Stomach (tissue), 9 donors: Measurements from ENCODE around the gene JAG2. TPM values are rescaled to one million over a fixed set of nuclear protein-coding genes. Genes with fewer than 3 reads are reported as not detected.

Experiments
- DNase-seq, 2 donors: peaks; one replicate each; pipeline versions ENCODE4 v3.0.0 to v3.0.0-alpha.2; 2013 to 2019
- H3K27ac ChIP-seq, 5 donors: fragments of 200-600 bp in 4 of 5; sonication (generic) in 4 of 5; one replicate each; pipeline ENCODE4 v1.5.1; 2013 to 2019; ENCODE audit warnings: mild to moderate bottlenecking in 1 of 5, moderate library complexity in 1 of 5
- H3K27me3 ChIP-seq, 3 donors: fragments of 200-600 bp; sonication (generic); one replicate each; pipeline ENCODE4 v1.5.1; 2017 to 2019; ENCODE audit warnings: mixed run types in 1 of 3
- H3K36me3 ChIP-seq, 4 donors: fragments of 200-600 bp; sonication (generic); 1 replicate in 3 of 4; 2 replicates in 1 of 4; pipeline ENCODE4 v1.5.1; 2016 to 2019
- H3K4me1 ChIP-seq, 4 donors: fragments of 200-600 bp; sonication (generic); one replicate each; pipeline ENCODE4 v1.5.1; 2016 to 2019
- H3K4me3 ChIP-seq, 4 donors: fragments of 200-600 bp; sonication (generic) in 3 of 4; one replicate each; pipeline ENCODE4 v1.5.1; 2016 to 2019; ENCODE audit warnings: mild to moderate bottlenecking in 1 of 4
- H3K9me3 ChIP-seq, 4 donors: fragments of 200-600 bp; sonication (generic); one replicate each; pipeline ENCODE4 v1.5.1; 2016 to 2019
- CTCF ChIP-seq, 7 experiments: fragments of 450-650 bp in 4 of 7; fragments of 200-600 bp in 3 of 7; sonication (generic) in 3 of 7; IDR thresholded peaks; one replicate each; pipeline ENCODE4 v1.5.1; 2016 to 2019; ENCODE audit warnings: antibody characterized with exemption in 7 of 7, control low read depth in 2 of 7, mild to moderate bottlenecking in 1 of 7
- EP300 ChIP-seq: sonication (generic); formaldehyde crosslinking; IDR thresholded peaks from one replicate; pipeline ENCODE4 v1.6.1; 2017; ENCODE audit warnings: antibody characterized with exemption
- POLR2A ChIP-seq, 4 donors: fragments of 450-650 bp; IDR thresholded peaks; one replicate each; pipeline ENCODE4 v1.6.1; 2016; ENCODE audit warnings: antibody characterized with exemption in 4 of 4, control low read depth in 2 of 4, mild to moderate bottlenecking in 1 of 4, moderate library complexity in 1 of 4
- POLR2AphosphoS5 ChIP-seq, 3 donors: sonication (generic); formaldehyde crosslinking; IDR thresholded peaks; one replicate each; pipeline ENCODE4 v1.6.1; 2016; ENCODE audit warnings: antibody characterized with exemption in 3 of 3
- WGBS, 5 donors: extraction: QIAGEN DNeasy Blood & Tissue Kit in 3 of 5; methylation state at CpG; one replicate each; pipeline versions ENCODE4 v1.1.5 to v1.1.7; 2013 to 2018; 5-methylcytosine and 5-hydroxymethylcytosine counted together
- intact Hi-C: fragments of 100-400 bp; cut with DNase I; formaldehyde crosslinking; loops from one replicate; pipeline ENCODE4 v1.15.1; 2023; ENCODE audit warnings: low total_unique reads
- polyA plus RNA-seq, 3 donors: library from polyadenylated mRNA; stranded (reverse); fragments of 200-250 nt; gene quantifications; one replicate each; pipeline ENCODE4 v1.2.3, GENCODE V29; 2013
- total RNA-seq, 5 donors: library from RNA; depleted of rRNA; stranded (reverse); fragments of >200 nt; gene quantifications; one replicate each; pipeline versions ENCODE4 v1.1.0 to v1.2.3, GENCODE V29; 2014 to 2016
- donor health status: healthy with polysubstance abuse.
- donor health status: Bipolar disorder and iron deficiency.
- donor health status: healthy.

JAG2 gene
- total and polyA plus RNA-seq, 8 donors: 6.0 to 117 (median 15.6) TPM

- Histone ChIP-seq H3K27me3 (peaks cover 0 to 3% (median 0%) of the 10 kb centered on the region in 3 donors), H3K4me3 (no peak overlapping the region), H3K27ac (no peak overlapping the region), H3K36me3 (peaks cover 0 to 18% (median 11%) of the 10 kb centered on the region in 4 donors), H3K9me3 (peaks cover 4 to 26% (median 20%) of the 10 kb centered on the region in 4 donors), H3K4me1 (no peaks in the 10 kb centered on the region)
- TF ChIP-seq POLR2AphosphoS5 (IDR thresholded peaks at IDR 0.05): no peak
- TF ChIP-seq CTCF (IDR thresholded peaks at IDR 0.05): no peak
- TF ChIP-seq EP300: no peak
- no peak for TF ChIP-seq POLR2A (IDR thresholded peaks at IDR 0.05)
- intact Hi-C loops: no loop called here
- DNase-seq: no peak
- 72 to 81% (median 81%) methylated on average over 17 to 19 of the region's 19 CpGs; no CpG with 5 or more reads in 1 of the 5 donors for WGBS, 5 donors
Measured at GRCh38 chr14:105138021-105138541, 30.5 kb downstream of the JAG2 start.

- no peaks in the 10 kb centered on the region for H3K4me1 ChIP-seq
- H3K36me3 ChIP-seq: peaks cover 0 to 13% (median 6%) of the 10 kb centered on the region in 4 donors
- peaks cover 0 to 3% (median 0%) of the 10 kb centered on the region in 3 donors for H3K27me3 ChIP-seq
- no peak overlapping the region for H3K27ac ChIP-seq
- no peak for TF ChIP-seq POLR2A (IDR thresholded peaks at IDR 0.05)
- no peak for TF ChIP-seq POLR2AphosphoS5 (IDR thresholded peaks at IDR 0.05)
- TF ChIP-seq EP300: no peak
- TF ChIP-seq CTCF (IDR thresholded peaks at IDR 0.05): no peak
- intact Hi-C loops: no loop called here
- no peak for DNase-seq
- 82 to 87% (median 85%) methylated on average over 13 to 14 of the region's 14 CpGs for WGBS, 5 donors
- no peak overlapping the region for H3K4me3 ChIP-seq
- peaks cover 4 to 26% (median 20%) of the 10 kb centered on the region in 4 donors for H3K9me3 ChIP-seq
Measured at GRCh38 chr14:105137481-105138020, 31.0 kb downstream of the JAG2 start.

DNA sequence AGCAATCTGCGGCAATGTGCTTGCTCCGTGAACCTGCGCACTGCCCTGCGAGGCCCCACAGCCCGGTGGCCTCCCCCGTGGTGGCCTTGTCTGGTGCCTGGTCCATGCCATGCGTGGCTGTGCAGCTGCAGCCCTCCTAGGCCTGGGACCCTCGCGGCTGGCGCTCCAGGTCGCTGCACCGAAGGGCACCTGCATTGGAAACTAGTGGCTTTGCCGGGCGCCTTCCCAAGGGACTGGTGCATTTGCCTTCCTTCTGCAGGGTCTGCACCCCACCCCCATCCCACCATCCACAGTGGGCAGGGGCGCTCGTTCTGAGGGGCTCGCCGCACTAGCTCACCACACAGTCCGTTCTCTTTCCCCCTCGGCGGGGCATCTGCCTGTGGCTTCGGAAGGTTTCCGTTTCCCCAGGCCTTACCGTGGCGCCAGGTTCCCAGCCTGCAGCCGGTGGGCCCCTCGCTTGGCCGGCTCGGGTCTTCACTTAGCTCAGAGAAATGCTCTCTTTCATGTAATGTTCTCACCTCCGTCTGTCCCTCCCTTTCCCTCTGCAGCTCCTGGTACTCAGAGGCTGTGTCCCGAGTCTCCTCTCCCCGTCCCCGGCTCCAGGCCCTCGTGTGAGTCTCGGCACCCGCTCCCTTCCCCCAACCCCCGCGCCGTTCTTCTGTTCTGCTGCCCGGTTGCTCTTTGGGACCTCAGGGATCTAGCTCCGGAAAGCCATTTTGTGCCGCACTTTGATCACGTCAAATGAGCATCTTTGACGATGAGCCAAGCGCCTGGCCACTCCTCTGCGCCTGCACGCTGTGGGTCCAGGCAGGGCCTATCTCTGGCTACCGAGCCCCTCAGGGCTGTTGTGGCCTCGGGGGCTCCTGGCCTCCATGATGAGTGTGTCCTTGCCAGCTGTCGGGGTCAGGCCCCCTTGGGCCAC, 31.9 kb downstream of the JAG2 start:
- Histone ChIP-seq H3K4me3 (no peak overlapping the region), H3K36me3 (peaks cover 0 to 6% (median under 1%) of the 10 kb centered on the region in 4 donors), H3K27ac (no peak overlapping the region), H3K27me3 (peaks cover 0 to 3% (median 0%) of the 10 kb centered on the region in 3 donors), H3K4me1 (no peaks in the 10 kb centered on the region), H3K9me3 (peaks cover 4 to 32% (median 25%) of the 10 kb centered on the region in 4 donors)
- TF ChIP-seq EP300 (no peak), CTCF (IDR thresholded peaks at IDR 0.05) (no peak), POLR2A (IDR thresholded peaks at IDR 0.05) (no peak), POLR2AphosphoS5 (IDR thresholded peaks at IDR 0.05) (no peak)
- 76 to 85% (median 83%) methylated on average over 43 to 50 of the region's 50 CpGs for WGBS, 5 donors
- intact Hi-C loops: no loop called here
- DNase-seq: no peak

- DNase-seq: no peak
- Histone ChIP-seq H3K4me1 (no peaks in the 10 kb centered on the region), H3K27ac (no peak overlapping the region), H3K36me3 (peaks cover 0 to 4% (median 0%) of the 10 kb centered on the region in 4 donors), H3K4me3 (no peak overlapping the region), H3K27me3 (peaks cover 0 to 3% (median 0%) of the 10 kb centered on the region in 3 donors), H3K9me3 (peaks cover 4 to 35% (median 27%) of the 10 kb centered on the region in 4 donors)
- TF ChIP-seq POLR2AphosphoS5 (IDR thresholded peaks at IDR 0.05) (no peak), CTCF (IDR thresholded peaks at IDR 0.05) (no peak), EP300 (no peak), POLR2A (IDR thresholded peaks at IDR 0.05) (no peak)
- intact Hi-C loops: no loop called here
- WGBS, 5 donors: 84 to 92% (median 86%) methylated on average over 14 of the region's 14 CpGs
Measured at GRCh38 chr14:105135700-105136395, 32.7 kb downstream of the JAG2 start.
